Activated effector memory CD4-positive, alpha-beta T cell treated with anti-CD3 and anti-CD28 coated beads, Interleukin-2, amount 50 U/mL, for 16 hours (primary cell): ENCODE data around the gene ROR2.

Source experiments
- DNase-seq: peaks from one replicate; pipeline ENCODE4 v3.0.0-alpha.2; 2020

Gene ROR2

GRCh38 chr9:91604451-91605179, 345.4 kb downstream of the ROR2 start:
- no peak for DNase-seq

GRCh38 chr9:91603932-91604331, 346.1 kb downstream of the ROR2 start:
- no peak for DNase-seq

- DNase-seq: no peak
Measured at GRCh38 chr9:91599564-91599963, 350.5 kb downstream of the ROR2 start.

GRCh38 chr9:91591627-91592026, 358.4 kb downstream of the ROR2 start:
- no peak for DNase-seq

- DNase-seq: no peak
Measured at GRCh38 chr9:91589101-91589553, 360.9 kb downstream of the ROR2 start.

- no peak for DNase-seq
Measured at GRCh38 chr9:91586282-91586681, 363.7 kb downstream of the ROR2 start.

- DNase-seq: no peak
Measured at GRCh38 chr9:91583966-91584365, 366.1 kb downstream of the ROR2 start.

GRCh38 chr9:91583161-91583875, 366.7 kb downstream of the ROR2 start:
- no peak for DNase-seq

- no peak for DNase-seq
Measured at GRCh38 chr9:91582181-91582580, 367.8 kb downstream of the ROR2 start.

- no peak for DNase-seq
Measured at GRCh38 chr9:91580136-91580535, 369.9 kb downstream of the ROR2 start.

GRCh38 chr9:91578911-91579310, 371.1 kb downstream of the ROR2 start:
- no peak for DNase-seq

- DNase-seq: no peak
Measured at GRCh38 chr9:91577633-91578061, 372.4 kb downstream of the ROR2 start.

GRCh38 chr9:91572811-91573210, 377.2 kb downstream of the ROR2 start:
- no peak for DNase-seq

- no peak for DNase-seq
Measured at GRCh38 chr9:91572044-91572443, 378.0 kb downstream of the ROR2 start.

GRCh38 chr9:91571036-91571435, 379.0 kb downstream of the ROR2 start:
- no peak for DNase-seq

- no peak for DNase-seq
Measured at GRCh38 chr9:91567642-91568274, 382.3 kb downstream of the ROR2 start.

GRCh38 chr9:91564081-91564670, 385.9 kb downstream of the ROR2 start:
- no peak for DNase-seq

- DNase-seq: no peak
Measured at GRCh38 chr9:91562416-91562815, 387.6 kb downstream of the ROR2 start.

- no peak for DNase-seq
Measured at GRCh38 chr9:91560301-91560700, 389.7 kb downstream of the ROR2 start.

GRCh38 chr9:91558879-91559278, 391.1 kb downstream of the ROR2 start:
- DNase-seq: no peak

GRCh38 chr9:91558395-91558794, 391.6 kb downstream of the ROR2 start:
- DNase-seq: no peak

GRCh38 chr9:91557327-91557726, 392.7 kb downstream of the ROR2 start:
- no peak for DNase-seq

- no peak for DNase-seq
Measured at GRCh38 chr9:91555132-91555531, 394.9 kb downstream of the ROR2 start.

GRCh38 chr9:91549177-91549576, 400.9 kb downstream of the ROR2 start:
- DNase-seq: no peak
